Measurements from ENCODE around the gene ZNF77.

GRCh38 chr19:2983351-2984214 lies 38.8 kb upstream of the ZNF77 start:
- TF ChIP-seq TCF4 (CRISPR knock-in tag; IDR thresholded peaks at IDR 0.05; ENCODE audit: borderline replicate concordance): no peak
- TF ChIP-seq TSHZ2 (CRISPR knock-in tag; IDR thresholded peaks at IDR 0.05): no peak
- no peak for TF ChIP-seq PATZ1 (CRISPR knock-in tag; IDR thresholded peaks at IDR 0.05; ENCODE audit: borderline replicate concordance)
- TF ChIP-seq CREB5 (CRISPR knock-in tag; IDR thresholded peaks at IDR 0.05; ENCODE audit: low read depth): no peak
- no peak for TF ChIP-seq TOX (CRISPR knock-in tag; IDR thresholded peaks at IDR 0.05; ENCODE audit: borderline replicate concordance)
- no peak for TF ChIP-seq RARB (CRISPR knock-in tag; IDR thresholded peaks at IDR 0.05)

Measured in SK-N-SH treated with all-trans-retinoic acid at 6 μM for 48 hours (cell line).